Measurements from ENCODE around the gene GMPS. TPM values are rescaled to one million over a fixed set of nuclear protein-coding genes. Genes with fewer than 3 reads are reported as not detected.
"Not testable (repeated sequence)": the region's sequence is repeated elsewhere in the genome, so short reads cannot be mapped to it uniquely, and the experiment has no call there.

The GMPS gene
- total RNA-seq: 10 to 100 TPM; 29.3 to 39.6 TPM
- long read RNA-seq, full-length matches to known transcripts: 72 of 78 reads
- long read RNA-seq, partial matches to known transcripts: 1 of 78 reads
- long read RNA-seq, other reads (novel, unspliced or antisense): 5 of 78 reads

GRCh38 chr3:155870133-155870944 lies at the start of gene GMPS:
TSS of gene GMPS (plus strand) at chr3:155870650. CDS start at chr3:155870871, 221 bp downstream.
- ATAC-seq (peak; percentile 97), DNase-seq (peak; percentile 94)
- intact Hi-C loops (cut with DNase I): no loop called here

GRCh38 chr3:155828490-155829098 lies 41.9 kb upstream of the GMPS start:
- DNase-seq; intact Hi-C loops (cut with DNase I); ATAC-seq: not testable (repeated sequence)

GRCh38 chr3:155835341-155836071 lies 34.9 kb upstream of the GMPS start:
- no peak for ATAC-seq
- intact Hi-C loops (cut with DNase I): no loop called here

GRCh38 chr3:155843569-155843968 lies 26.9 kb upstream of the GMPS start:
- no peak for ATAC-seq
- DNase-seq: no peak
- intact Hi-C loops (cut with DNase I): no loop called here

More at GRCh38 chr3:155835341-155836071, 34.9 kb upstream of the GMPS start:
- no peak for DNase-seq

GRCh38 chr3:155846119-155846518 lies 24.3 kb upstream of the GMPS start:
- ATAC-seq: no peak
- intact Hi-C loops (cut with DNase I): no loop called here
- DNase-seq: no peak

- intact Hi-C loops (cut with DNase I): no loop called here
- no peak for DNase-seq
- ATAC-seq: no peak
These were observed 22.5 kb upstream of the GMPS start for GRCh38 chr3:155847993-155848392.

- DNase-seq; ATAC-seq; intact Hi-C loops (cut with DNase I): not testable (repeated sequence)
These were observed 21.0 kb upstream of the GMPS start for GRCh38 chr3:155849404-155849803.

- DNase-seq (no peak), ATAC-seq (no peak)
- intact Hi-C loops (cut with DNase I): loop anchor here in 1 of 2 donors (10.0 kb wide), 1 partner anchor 48 kb away; the partner anchor contains the start of gene C3orf33
These were observed 18.1 kb upstream of the GMPS start for GRCh38 chr3:155852341-155852740.

- ATAC-seq (peak in 1 of 2 donors; percentile 4), DNase-seq (peak; percentile 45)
- intact Hi-C loops (cut with DNase I): loop anchor here in 1 of 2 donors (10.0 kb wide), 1 partner anchor 49 kb away; the partner anchor contains the start of gene C3orf33
These were observed 17.0 kb upstream of the GMPS start for GRCh38 chr3:155853214-155854140.

- peak; percentile 100 for DNase-seq
- intact Hi-C loops (cut with DNase I): loop anchor here in 1 of 2 donors (10.0 kb wide), 1 partner anchor 50 kb away; the partner anchor contains the start of gene C3orf33
- ATAC-seq: peak; percentile 98 to 99
These were observed 16.1 kb upstream of the GMPS start, which contains the start of gene SLC33A1 for GRCh38 chr3:155854141-155854940. TSS of gene SLC33A1 (minus strand) at chr3:155854427. CDS start at chr3:155853997, 430 bp downstream.

- no peak for DNase-seq
- ATAC-seq: no peak
- intact Hi-C loops (cut with DNase I): loop anchor here (5.0 to 10.0 kb wide), 2 partner anchors 55 to 113 kb away; partner anchors contain the start of genes C3orf33 (in 1 of the 2) and PLCH1 (in 1 of the 2)
These were observed 10.6 kb upstream of the GMPS start for GRCh38 chr3:155859859-155860258.

- DNase-seq; intact Hi-C loops (cut with DNase I); ATAC-seq: not testable (repeated sequence)
These were observed 10.0 kb upstream of the GMPS start for GRCh38 chr3:155860424-155860823.

- no peak for ATAC-seq
- intact Hi-C loops (cut with DNase I): no loop called here
- no peak for DNase-seq
These were observed 8.8 kb upstream of the GMPS start for GRCh38 chr3:155861476-155862183.

GRCh38 chr3:155862290-155862982 lies 8.0 kb upstream of the GMPS start:
- DNase-seq; intact Hi-C loops (cut with DNase I); ATAC-seq: not testable (repeated sequence)

GRCh38 chr3:155863072-155863784 lies 7.2 kb upstream of the GMPS start:
- intact Hi-C loops (cut with DNase I): no loop called here
- ATAC-seq (no peak), DNase-seq (no peak)
